NCI-H1436 (cell line): ENCODE measurements around the gene MCU.
"Not testable (repeated sequence)": the region's sequence is repeated elsewhere in the genome, so short reads cannot be mapped to it uniquely, and the experiment has no call there.

ENCODE experiments used
- DNase-seq: peaks from one replicate; lab custom pipeline; 2025; lab: John Stamatoyannopoulos, UW

Gene MCU

DNA sequence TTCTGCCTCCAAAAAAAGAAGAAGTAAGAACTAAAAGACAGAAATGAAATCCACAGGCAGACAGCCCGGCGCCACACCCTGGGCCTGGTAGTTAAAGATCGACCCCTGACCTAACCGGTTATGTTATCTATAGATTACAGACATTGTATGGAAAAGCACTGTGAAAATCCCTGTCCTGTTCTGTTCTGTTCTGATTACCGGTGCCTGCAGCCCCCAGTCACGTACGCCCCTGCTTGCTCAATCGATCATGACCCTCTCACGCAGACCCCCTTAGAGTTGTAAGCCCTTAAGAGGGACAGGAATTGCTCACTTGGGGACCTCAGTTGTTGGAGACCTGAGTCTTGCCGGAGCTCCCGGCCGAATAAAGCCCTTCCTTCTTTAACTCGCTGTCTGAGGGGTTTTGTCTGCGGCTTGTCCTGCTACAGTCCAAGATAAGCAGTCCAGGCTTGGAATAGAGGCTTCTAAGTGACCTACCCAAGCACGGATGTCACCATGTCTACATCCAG is 212.1 kb downstream of the MCU start:
- DNase-seq: not testable (repeated sequence)

GRCh38 chr10:72904806-72905205 is 212.9 kb downstream of the MCU start:
- no peak for DNase-seq

- no peak for DNase-seq
Measured at GRCh38 chr10:72906446-72906845, 214.5 kb downstream of the MCU start.

- DNase-seq: no peak
Measured at GRCh38 chr10:72910705-72911104, 218.8 kb downstream of the MCU start.

DNA sequence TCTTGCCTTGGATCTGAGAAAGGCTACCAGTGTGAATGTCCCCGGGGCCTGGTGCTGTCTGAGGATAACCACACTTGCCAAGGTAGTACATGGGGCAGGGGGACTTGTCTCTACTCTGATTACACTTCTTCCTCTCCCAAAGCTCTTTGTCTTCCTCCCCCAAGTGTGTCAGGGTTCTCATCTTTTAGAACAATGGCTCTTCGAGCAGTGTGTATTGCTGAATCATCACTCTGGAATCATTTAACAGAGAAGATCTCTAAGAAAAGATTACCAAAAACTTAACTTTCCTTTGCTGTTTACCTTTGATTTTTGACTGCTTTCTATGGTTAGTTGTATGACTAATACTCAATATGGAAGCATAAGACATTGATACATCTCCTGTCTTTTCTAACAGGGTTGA is 219.8 kb downstream of the MCU start:
- DNase-seq: no peak

DNA sequence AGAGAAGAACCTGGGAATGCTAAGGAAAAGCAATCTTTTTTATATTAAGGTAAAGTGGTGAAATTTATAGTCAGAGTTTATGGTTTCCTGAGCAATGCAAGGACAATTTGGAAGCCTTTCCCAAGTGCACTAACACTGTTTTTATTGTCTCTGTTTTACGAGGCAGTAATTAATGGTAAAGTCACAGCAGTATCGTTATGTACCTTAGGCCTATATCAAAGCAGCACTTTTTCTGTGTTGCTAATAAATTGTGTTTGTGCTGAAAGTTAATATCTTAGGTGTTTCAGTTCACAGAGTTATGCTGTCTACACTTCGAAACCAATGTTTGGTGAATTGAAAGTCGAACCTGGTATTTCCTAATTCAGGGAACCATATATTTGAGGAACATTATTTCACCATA is 220.8 kb downstream of the MCU start:
- DNase-seq: no peak

- DNase-seq: no peak
Measured at GRCh38 chr10:72913287-72913686, 221.3 kb downstream of the MCU start.

DNA sequence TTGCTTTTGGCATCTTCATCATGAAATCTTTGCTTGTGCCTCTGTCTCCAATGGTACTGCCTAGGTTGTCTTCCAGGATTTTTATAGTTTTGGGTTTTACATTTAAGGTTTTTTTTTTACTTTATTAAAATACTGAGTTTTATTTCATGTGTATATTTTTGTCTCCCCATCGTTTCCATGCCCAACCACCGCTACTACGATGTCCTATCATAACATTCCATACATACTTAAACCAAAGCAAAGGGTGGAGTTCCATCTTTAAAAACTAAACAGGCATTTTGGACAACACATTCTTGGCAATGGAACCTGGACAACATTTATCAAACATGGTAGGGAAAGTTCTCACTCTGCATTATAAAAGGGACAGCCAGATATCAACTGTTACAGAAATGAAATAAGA is 225.3 kb downstream of the MCU start:
- not testable (repeated sequence) for DNase-seq

GRCh38 chr10:72917803-72918332 is 225.9 kb downstream of the MCU start:
- not testable (repeated sequence) for DNase-seq

DNA sequence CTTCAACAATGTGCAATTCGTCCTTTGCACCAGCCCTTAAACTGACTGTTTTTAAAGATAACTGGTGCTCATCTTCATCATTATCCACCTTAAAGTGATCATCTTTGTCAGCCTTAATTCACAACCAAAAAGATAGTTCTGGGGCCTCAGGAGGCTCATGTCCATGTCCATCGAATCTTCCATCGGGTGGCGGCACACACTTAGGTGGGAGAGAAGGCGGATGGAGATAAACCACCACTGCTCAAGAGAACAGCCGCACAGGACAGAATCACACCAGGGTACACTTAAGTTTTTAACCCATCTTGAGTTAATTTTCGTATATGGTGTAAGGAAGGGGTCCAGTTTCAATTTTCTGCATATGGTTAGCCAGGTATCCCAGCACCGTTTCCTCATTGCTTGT is 226.4 kb downstream of the MCU start:
- DNase-seq: no peak

- DNase-seq: not testable (repeated sequence)
Measured at GRCh38 chr10:72921147-72921683, 229.3 kb downstream of the MCU start.

DNA sequence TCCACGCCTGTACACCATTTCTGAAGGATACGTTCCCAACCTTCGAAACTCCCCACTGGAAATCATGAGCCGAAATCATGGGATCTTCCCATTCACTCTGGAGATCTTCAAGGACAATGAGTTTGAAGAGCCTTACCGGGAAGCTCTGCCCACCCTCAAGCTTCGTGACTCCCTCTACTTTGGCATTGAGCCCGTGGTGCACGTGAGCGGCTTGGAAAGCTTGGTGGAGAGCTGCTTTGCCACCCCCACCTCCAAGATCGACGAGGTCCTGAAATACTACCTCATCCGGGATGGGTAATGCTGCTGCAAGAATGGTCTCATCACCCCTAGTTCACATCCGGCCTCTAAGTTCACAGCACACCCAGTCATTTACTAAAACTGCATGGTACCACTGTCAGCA is 232.4 kb downstream of the MCU start:
- no peak for DNase-seq

DNA sequence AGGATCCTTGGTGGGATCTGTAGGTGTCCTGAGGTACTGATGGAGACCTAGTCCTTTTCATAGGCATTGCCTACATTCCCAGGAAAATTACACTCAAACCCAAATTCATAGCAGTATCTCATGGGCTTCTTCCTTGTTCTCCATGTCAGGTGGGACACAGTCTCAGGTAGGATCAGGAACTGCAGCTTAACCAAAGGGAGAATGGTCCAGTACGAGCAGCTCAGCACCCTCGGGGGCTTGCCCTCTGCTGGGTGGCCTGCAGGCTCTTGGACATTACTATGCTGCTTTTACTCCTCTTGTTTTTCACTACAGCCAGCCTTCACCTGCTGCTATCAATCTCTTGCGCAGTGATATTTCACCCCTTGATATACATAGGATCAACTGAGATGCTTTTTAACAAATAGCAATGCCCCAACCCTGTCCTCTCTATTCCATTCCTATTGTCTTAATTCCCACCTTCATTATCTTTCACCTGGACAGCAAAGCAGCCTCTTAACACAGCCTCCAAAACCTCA is 234.1 kb downstream of the MCU start:
- no peak for DNase-seq

DNA sequence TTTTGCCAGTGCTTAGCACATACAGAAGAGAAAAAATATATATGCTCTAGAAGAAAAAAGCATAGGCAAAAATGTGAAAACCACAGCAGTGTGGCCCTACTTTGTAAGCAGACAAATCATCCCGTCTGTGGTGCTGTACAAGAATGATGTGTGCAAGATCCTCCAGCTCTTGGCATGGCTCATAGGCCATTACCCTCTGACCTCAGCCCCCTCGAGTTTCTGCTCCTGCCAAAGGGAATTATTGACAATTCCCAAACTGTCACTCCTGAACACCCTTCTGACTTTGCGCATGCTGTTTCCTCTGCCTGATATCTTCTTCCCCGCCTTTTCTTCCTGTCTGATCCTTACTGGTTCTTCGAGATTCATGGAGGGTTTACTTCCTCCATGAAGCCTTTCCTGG is 235.5 kb downstream of the MCU start:
- no peak for DNase-seq

- DNase-seq: no peak
Measured at GRCh38 chr10:72928798-72929197, 236.9 kb downstream of the MCU start.

- DNase-seq: no peak
Measured at GRCh38 chr10:72930276-72930675, 238.3 kb downstream of the MCU start.

DNA sequence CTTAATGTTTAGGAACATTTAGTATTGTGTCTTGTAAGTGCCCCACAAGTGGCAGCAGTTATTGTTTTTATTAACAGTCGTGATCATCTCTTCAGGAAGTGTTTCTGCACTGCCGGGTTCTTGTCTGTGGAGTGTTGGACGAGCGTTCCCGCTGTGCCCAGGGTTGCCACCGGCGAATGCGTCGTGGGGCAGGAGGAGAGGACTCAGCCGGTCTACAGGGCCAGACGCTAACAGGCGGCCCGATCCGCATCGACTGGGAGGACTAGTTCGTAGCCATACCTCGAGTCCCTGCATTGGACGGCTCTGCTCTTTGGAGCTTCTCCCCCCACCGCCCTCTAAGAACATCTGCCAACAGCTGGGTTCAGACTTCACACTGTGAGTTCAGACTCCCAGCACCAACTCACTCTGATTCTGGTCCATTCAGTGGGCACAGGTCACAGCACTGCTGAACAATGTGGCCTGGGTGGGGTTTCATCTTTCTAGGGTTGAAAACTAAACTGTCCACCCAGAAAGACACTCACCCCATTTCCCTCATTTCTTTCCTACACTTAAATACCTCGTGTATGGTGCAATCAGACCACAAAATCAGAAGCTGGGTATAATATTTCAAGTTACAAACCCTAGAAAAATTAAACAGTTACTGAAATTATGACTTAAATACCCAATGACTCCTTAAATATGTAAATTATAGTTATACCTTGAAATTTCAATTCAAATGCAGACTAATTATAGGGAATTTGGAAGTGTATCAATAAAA is 240.5 kb downstream of the MCU start:
- DNase-seq: no peak

DNA sequence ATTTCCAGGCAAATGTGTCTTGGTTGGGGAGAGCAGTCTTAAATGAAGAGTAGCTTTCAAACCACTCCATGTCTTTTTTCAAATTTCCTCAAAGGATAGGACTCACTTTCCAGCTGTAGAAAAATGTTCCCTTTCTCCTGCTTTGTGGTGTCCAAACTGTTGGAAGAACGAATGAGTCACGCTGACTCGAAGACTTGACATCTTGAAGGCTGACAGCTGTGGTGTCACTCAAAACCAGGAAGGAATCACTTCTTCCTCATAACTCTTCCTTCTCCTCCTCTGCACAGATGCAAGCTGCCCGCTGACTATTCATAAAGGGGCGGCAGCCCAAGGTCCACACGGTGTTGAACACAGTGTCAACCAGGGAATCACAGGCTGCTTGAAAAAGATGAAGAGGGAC is 243.4 kb downstream of the MCU start:
- no peak for DNase-seq
